GM12891 (cell line): Measurements from ENCODE around the gene USP40.
A peak's percentile ranks its signal among the peaks of the same experiment; 100 is the strongest.

ENCODE experiments used
- PAX5 ChIP-seq: IDR thresholded peaks from 2 replicates; pipeline ENCODE4 v1.6.1; 2011; ENCODE audit warnings: low read length, moderate library complexity, mild to moderate bottlenecking; ENCODE audit not compliant: insufficient read depth, severe bottlenecking
- POLR2A ChIP-seq: IDR thresholded peaks from 2 replicates; pipeline ENCODE4 v1.6.1; 2011; ENCODE audit warnings: low read depth, low read length, control low read depth
- POLR2AphosphoS5 ChIP-seq: IDR thresholded peaks from 2 replicates; pipeline ENCODE4 v1.6.1; 2011; ENCODE audit warnings: low read depth, low read length, control low read depth
- POU2F2 ChIP-seq: IDR thresholded peaks from 2 replicates; pipeline ENCODE4 v1.6.1; 2011; ENCODE audit warnings: low read depth, mild to moderate bottlenecking, control low read depth, low read length, moderate library complexity
- SPI1 ChIP-seq: IDR thresholded peaks from 2 replicates; pipeline ENCODE4 v1.6.1; 2011; ENCODE audit warnings: low read depth, low read length, control low read depth
- TAF1 ChIP-seq: IDR thresholded peaks from 2 replicates; pipeline ENCODE4 v1.6.1; 2011; ENCODE audit warnings: low read depth, low read length, control low read depth

GRCh38 chr2:233473386-233473791 lies 93.2 kb downstream of the USP40 start:
- TF ChIP-seq TAF1, result no peak
- no peak for TF ChIP-seq POLR2A
- TF ChIP-seq POLR2AphosphoS5, result 0 out of 2 replicates have a peak, but pooled peaks have one; percentile 23
- TF ChIP-seq SPI1, result no peak
- TF ChIP-seq PAX5, result no peak
- no peak for TF ChIP-seq POU2F2
